Measurements from ENCODE around the gene DTD1.

The DTD1 gene

GRCh38 chr20:18663932-18664331 is 76.1 kb downstream of the DTD1 start:
- DNase-seq, result no peak

GRCh38 chr20:18665135-18665534 is 77.3 kb downstream of the DTD1 start:
- no peak for DNase-seq

GRCh38 chr20:18666803-18667415 is 79.1 kb downstream of the DTD1 start:
- DNase-seq, result no peak

- DNase-seq, result no peak
These were observed 81.6 kb downstream of the DTD1 start for GRCh38 chr20:18669241-18670019.

GRCh38 chr20:18671203-18671710 is 83.4 kb downstream of the DTD1 start:
- no peak for DNase-seq

GRCh38 chr20:18672834-18673233 is 85.0 kb downstream of the DTD1 start:
- no peak for DNase-seq

GRCh38 chr20:18676396-18676795 is 88.5 kb downstream of the DTD1 start:
- DNase-seq, result no peak

- no peak for DNase-seq
These were observed 89.3 kb downstream of the DTD1 start for GRCh38 chr20:18677126-18677525.

GRCh38 chr20:18678549-18679419 is 90.9 kb downstream of the DTD1 start:
- DNase-seq, result no peak

GRCh38 chr20:18683839-18684238 is 96.0 kb downstream of the DTD1 start:
- no peak for DNase-seq

- DNase-seq, result no peak
These were observed 96.9 kb downstream of the DTD1 start for GRCh38 chr20:18684775-18685174.

GRCh38 chr20:18685406-18685805 is 97.6 kb downstream of the DTD1 start:
- no peak for DNase-seq

GRCh38 chr20:18686696-18687095 is 98.8 kb downstream of the DTD1 start:
- no peak for DNase-seq

- no peak for DNase-seq
These were observed 100.8 kb downstream of the DTD1 start for GRCh38 chr20:18688676-18689075.

GRCh38 chr20:18689557-18689956 is 101.7 kb downstream of the DTD1 start:
- DNase-seq, result no peak

GRCh38 chr20:18692447-18692846 is 104.6 kb downstream of the DTD1 start:
- DNase-seq, result no peak

- DNase-seq, result no peak
These were observed 106.2 kb downstream of the DTD1 start for GRCh38 chr20:18694071-18694470.

- DNase-seq, result no peak
These were observed 107.3 kb downstream of the DTD1 start for GRCh38 chr20:18695175-18695574.

GRCh38 chr20:18698735-18699380 is 111.0 kb downstream of the DTD1 start:
- no peak for DNase-seq

- DNase-seq, result no peak
These were observed 114.1 kb downstream of the DTD1 start for GRCh38 chr20:18701969-18702368.

- no peak for DNase-seq
These were observed 114.9 kb downstream of the DTD1 start for GRCh38 chr20:18702736-18703135.

GRCh38 chr20:18705490-18705889 is 117.6 kb downstream of the DTD1 start:
- no peak for DNase-seq

GRCh38 chr20:18705910-18706309 is 118.1 kb downstream of the DTD1 start:
- DNase-seq, result no peak
